ENCODE data around the gene ACOT11.
"Not testable (repeated sequence)": the region's sequence is repeated elsewhere in the genome, so short reads cannot be mapped to it uniquely, and the experiment has no call there.

The ACOT11 gene

GRCh38 chr1:54608566-54609230, 60.7 kb downstream of the ACOT11 start:
- DNase-seq (ENCODE audit: low read depth), result no peak

GRCh38 chr1:54609301-54609921, 61.4 kb downstream of the ACOT11 start:
- no peak for DNase-seq (ENCODE audit: low read depth)

- no peak for DNase-seq (ENCODE audit: low read depth)
These were observed 62.0 kb downstream of the ACOT11 start for GRCh38 chr1:54610048-54610447.

GRCh38 chr1:54610601-54611580, 62.9 kb downstream of the ACOT11 start:
- no peak for DNase-seq (ENCODE audit: low read depth)

- no peak for DNase-seq (ENCODE audit: low read depth)
These were observed 63.6 kb downstream of the ACOT11 start for GRCh38 chr1:54611621-54612020.

- DNase-seq (ENCODE audit: low read depth), result no peak
These were observed 66.0 kb downstream of the ACOT11 start for GRCh38 chr1:54614024-54614423.

- DNase-seq (ENCODE audit: low read depth), result no peak
These were observed 66.5 kb downstream of the ACOT11 start for GRCh38 chr1:54614563-54614962.

GRCh38 chr1:54615531-54616279, 67.7 kb downstream of the ACOT11 start:
- no peak for DNase-seq (ENCODE audit: low read depth)

GRCh38 chr1:54619749-54620148, 71.7 kb downstream of the ACOT11 start:
- DNase-seq (ENCODE audit: low read depth), result no peak

- no peak for DNase-seq (ENCODE audit: low read depth)
These were observed 75.4 kb downstream of the ACOT11 start, which contains the start of gene FAM151A for GRCh38 chr1:54623216-54624007. TSS of gene FAM151A (minus strand) at chr1:54623525. CDS start at chr1:54623395, 130 bp downstream.

- DNase-seq (ENCODE audit: low read depth), result no peak
These were observed 76.7 kb downstream of the ACOT11 start for GRCh38 chr1:54624466-54625464.

- DNase-seq (ENCODE audit: low read depth), result no peak
These were observed 79.2 kb downstream of the ACOT11 start for GRCh38 chr1:54627196-54627595.

- not testable (repeated sequence) for DNase-seq (ENCODE audit: low read depth)
These were observed 87.8 kb downstream of the ACOT11 start for GRCh38 chr1:54635804-54636203.

GRCh38 chr1:54636461-54637446, 88.7 kb downstream of the ACOT11 start:
- DNase-seq (ENCODE audit: low read depth), result not testable (repeated sequence)

- no peak for DNase-seq (ENCODE audit: low read depth)
These were observed 92.3 kb downstream of the ACOT11 start for GRCh38 chr1:54640361-54640760.

- no peak for DNase-seq (ENCODE audit: low read depth)
These were observed 93.1 kb downstream of the ACOT11 start, which contains the start of gene MROH7 for GRCh38 chr1:54640863-54641836. TSS of gene MROH7 (plus strand) at chr1:54641786. CDS start at chr1:54652927, 11,141 bp downstream.

GRCh38 chr1:54643736-54644135, 95.7 kb downstream of the ACOT11 start:
- DNase-seq (ENCODE audit: low read depth), result no peak
